ENCODE data around the gene ARMH3.

ARMH3 gene

GRCh38 chr10:101974091-101974971 is 81.6 kb downstream of the ARMH3 start:
- peak; percentile 61 for DNase-seq

- no peak for DNase-seq
Observed at GRCh38 chr10:101972761-101973160, 83.2 kb downstream of the ARMH3 start.

- DNase-seq: no peak
Observed at GRCh38 chr10:101969412-101969922, 86.5 kb downstream of the ARMH3 start.

- DNase-seq: peak; percentile 65
Observed at GRCh38 chr10:101968940-101969321, 87.0 kb downstream of the ARMH3 start.

GRCh38 chr10:101968286-101968939 is 87.6 kb downstream of the ARMH3 start:
- no peak for DNase-seq

- DNase-seq: no peak
Observed at GRCh38 chr10:101967713-101968112, 88.3 kb downstream of the ARMH3 start.

GRCh38 chr10:101967119-101967518 is 88.9 kb downstream of the ARMH3 start:
- DNase-seq: no peak

GRCh38 chr10:101965075-101965765 is 90.8 kb downstream of the ARMH3 start:
- DNase-seq: no peak

GRCh38 chr10:101961591-101962498 is 94.1 kb downstream of the ARMH3 start:
- peak; percentile 50 for DNase-seq

- no peak for DNase-seq
Observed at GRCh38 chr10:101960879-101961395, 95.0 kb downstream of the ARMH3 start.

GRCh38 chr10:101959346-101959916 is 96.5 kb downstream of the ARMH3 start:
- no peak for DNase-seq

- no peak for DNase-seq
Observed at GRCh38 chr10:101958691-101959090, 97.3 kb downstream of the ARMH3 start.

GRCh38 chr10:101956898-101957297 is 99.1 kb downstream of the ARMH3 start:
- no peak for DNase-seq

- no peak for DNase-seq
Observed at GRCh38 chr10:101956117-101956516, 99.9 kb downstream of the ARMH3 start.

GRCh38 chr10:101952191-101952590 is 103.8 kb downstream of the ARMH3 start:
- peak; percentile 63 for DNase-seq

- DNase-seq: no peak
Observed at GRCh38 chr10:101950213-101950612, 105.8 kb downstream of the ARMH3 start.

GRCh38 chr10:101941871-101942270 is 114.1 kb downstream of the ARMH3 start:
- peak; percentile 53 for DNase-seq

GRCh38 chr10:101940916-101941315 is 115.1 kb downstream of the ARMH3 start:
- DNase-seq: no peak

GRCh38 chr10:101939729-101940128 is 116.2 kb downstream of the ARMH3 start:
- no peak for DNase-seq

GRCh38 chr10:101939008-101939648 is 116.8 kb downstream of the ARMH3 start:
- DNase-seq: peak; percentile 77
